RWPE1 (cell line): ENCODE measurements around the gene COL4A6.
"Not testable (repeated sequence)": the region's sequence is repeated elsewhere in the genome, so short reads cannot be mapped to it uniquely, and the experiment has no call there.

ENCODE experiments used
- CTCF ChIA-PET: fragments of 350-600 bp; sonication (Branson Sonifier 250); formaldehyde crosslinking; extraction: SDS; loops from one replicate; lab custom pipeline; 2021; lab: Yijun Ruan, JAX
- POLR2A ChIA-PET: fragments of 400-600 bp; formaldehyde crosslinking; extraction: SDS; loops from one replicate; lab custom pipeline; 2020; ENCODE audit warnings: antibody characterized with exemption; ENCODE audit not compliant: low non-redundant PET; lab: Yijun Ruan, JAX
- DNase-seq: peaks from one replicate; pipeline ENCODE4 v3.0.0; 2012; ENCODE audit warnings: low spot score
- H3K27ac ChIP-seq: fragments of 450-650 bp; 2 replicates; pipeline ENCODE4 v1.5.1; 2017
- TF ChIP-seq, protein P1 (sequence below): fragments of 450-650 bp; conservative IDR thresholded peaks from 2 replicates; pipeline ENCODE4 v1.5.1; 2017; ENCODE audit warnings: low read depth, mild to moderate bottlenecking

Gene COL4A6

GRCh38 chrX:108438110-108438623 is at the start of gene COL4A6:
Gene COL4A6, minus strand, starts transcription at chrX:108438422. Its CDS starts 226 bp downstream, at chrX:108438196.
- peak within 1 kb of the TSS; percentile 80 for H3K27ac ChIP-seq
- TF ChIP-seq, protein P1, sequence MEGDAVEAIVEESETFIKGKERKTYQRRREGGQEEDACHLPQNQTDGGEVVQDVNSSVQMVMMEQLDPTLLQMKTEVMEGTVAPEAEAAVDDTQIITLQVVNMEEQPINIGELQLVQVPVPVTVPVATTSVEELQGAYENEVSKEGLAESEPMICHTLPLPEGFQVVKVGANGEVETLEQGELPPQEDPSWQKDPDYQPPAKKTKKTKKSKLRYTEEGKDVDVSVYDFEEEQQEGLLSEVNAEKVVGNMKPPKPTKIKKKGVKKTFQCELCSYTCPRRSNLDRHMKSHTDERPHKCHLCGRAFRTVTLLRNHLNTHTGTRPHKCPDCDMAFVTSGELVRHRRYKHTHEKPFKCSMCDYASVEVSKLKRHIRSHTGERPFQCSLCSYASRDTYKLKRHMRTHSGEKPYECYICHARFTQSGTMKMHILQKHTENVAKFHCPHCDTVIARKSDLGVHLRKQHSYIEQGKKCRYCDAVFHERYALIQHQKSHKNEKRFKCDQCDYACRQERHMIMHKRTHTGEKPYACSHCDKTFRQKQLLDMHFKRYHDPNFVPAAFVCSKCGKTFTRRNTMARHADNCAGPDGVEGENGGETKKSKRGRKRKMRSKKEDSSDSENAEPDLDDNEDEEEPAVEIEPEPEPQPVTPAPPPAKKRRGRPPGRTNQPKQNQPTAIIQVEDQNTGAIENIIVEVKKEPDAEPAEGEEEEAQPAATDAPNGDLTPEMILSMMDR: no peak
- ChIA-PET CTCF (no interaction called here), POLR2A (no interaction called here)
- DNase-seq: peak; percentile 74

DNA sequence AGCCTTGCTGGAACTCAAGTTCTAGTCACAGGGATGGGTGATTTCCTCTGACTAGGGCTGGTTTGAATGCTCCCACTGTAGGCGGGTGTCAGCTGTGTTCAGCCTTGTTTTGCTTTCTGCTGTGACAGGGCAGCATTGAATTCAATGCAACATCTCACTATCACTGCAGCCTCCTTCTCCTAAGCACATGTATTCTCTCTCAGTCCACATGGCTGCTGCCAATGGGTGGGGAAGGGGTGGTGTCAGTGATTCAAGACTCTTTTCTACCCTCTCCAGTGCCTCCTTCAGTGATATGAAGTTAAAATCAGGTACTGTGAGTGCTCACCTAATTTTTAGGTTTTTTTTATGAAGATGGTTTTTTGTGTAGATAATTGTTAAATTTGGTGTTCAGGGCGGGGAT is 47.7 kb upstream of the COL4A6 start:
- no peak overlapping the region for H3K27ac ChIP-seq
- DNase-seq: no peak
- ChIA-PET POLR2A (no interaction called here), CTCF (no interaction called here)
- TF ChIP-seq, protein P1: no peak

- CTCF ChIA-PET: no interaction called here
- no peak for DNase-seq
- H3K27ac ChIP-seq: no peak overlapping the region
- TF ChIP-seq, protein P1: no peak
- POLR2A ChIA-PET: no interaction called here
These were observed 46.0 kb upstream of the COL4A6 start for GRCh38 chrX:108484251-108484650.

DNA sequence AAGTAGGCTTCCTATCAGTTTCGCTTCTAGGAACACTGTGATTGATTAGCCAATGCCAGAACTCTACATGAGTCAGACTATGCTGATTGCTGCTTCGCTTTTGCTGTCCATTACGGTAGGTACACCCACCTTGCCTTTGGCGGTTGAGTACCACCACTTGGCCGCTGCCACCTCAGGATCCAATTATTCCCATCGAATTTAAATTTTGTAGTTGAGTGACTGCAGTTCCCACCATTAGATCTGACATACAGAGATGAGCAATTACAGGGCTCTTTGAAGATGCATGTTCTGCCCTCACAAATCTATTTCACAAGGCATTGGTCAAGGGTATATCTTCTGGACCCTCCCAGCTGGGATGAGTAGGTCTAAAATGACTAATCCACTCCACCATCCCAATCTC is 43.3 kb upstream of the COL4A6 start:
- POLR2A ChIA-PET: not testable (repeated sequence)

DNA sequence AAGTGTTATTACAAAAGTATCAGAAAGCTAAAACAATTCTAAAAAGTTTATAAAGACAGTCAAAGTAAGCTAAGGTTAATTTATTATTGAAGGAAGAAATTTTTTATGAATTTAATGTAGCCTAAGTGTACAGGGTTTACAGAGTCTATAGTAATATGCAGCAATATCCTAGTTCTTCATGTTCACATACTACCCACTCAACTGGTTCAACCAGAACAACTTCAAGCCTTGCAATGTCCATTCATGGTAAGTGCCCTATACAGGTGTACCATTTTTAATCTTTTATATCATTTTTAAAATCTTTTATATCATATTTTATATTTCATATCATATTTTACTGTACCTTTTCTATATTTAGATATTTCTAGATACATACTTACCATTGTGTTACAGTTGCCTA is 35.8 kb upstream of the COL4A6 start:
- TF ChIP-seq, protein P1: no peak
- POLR2A ChIA-PET: no interaction called here
- H3K27ac ChIP-seq: no peak overlapping the region
- no peak for DNase-seq
- CTCF ChIA-PET: no interaction called here

More for the DNA sequence above, 43.3 kb upstream of the COL4A6 start:
- DNase-seq, H3K27ac ChIP-seq, CTCF ChIA-PET: not testable (repeated sequence)

GRCh38 chrX:108468486-108468885 is 30.3 kb upstream of the COL4A6 start:
- DNase-seq: no peak
- ChIA-PET POLR2A (no interaction called here), CTCF (no interaction called here)
- no peak overlapping the region for H3K27ac ChIP-seq
- TF ChIP-seq, protein P1: no peak

GRCh38 chrX:108464604-108465003 is 26.4 kb upstream of the COL4A6 start:
- TF ChIP-seq, protein P1: no peak

More at GRCh38 chrX:108464604-108465003, 26.4 kb upstream of the COL4A6 start:
- no peak for DNase-seq
- POLR2A ChIA-PET: no interaction called here
- H3K27ac ChIP-seq: no peak overlapping the region
- CTCF ChIA-PET: no interaction called here
